HCT116 (cell line): Measurements from ENCODE around the gene SLCO4C1. TPM values are rescaled to one million over a fixed set of nuclear protein-coding genes. Genes with fewer than 3 reads are reported as not detected.

ENCODE experiments used
- ATAC-seq: fragments of 200-7000 bp; cut with Tn5 transposase; 2 replicates; pipeline ENCODE4 v1.9.1; 2020; ENCODE audit warnings: mild to moderate bottlenecking, moderate library complexity
- BruUV-seq: library from RNA; stranded (reverse); fragments of 400-500 nt; replicated peaks from 2 replicates; lab custom pipeline; 2021; lab: Mats Ljungman, UMichigan
- CTCF ChIA-PET: fragments of 300-600 bp; sonication (Branson Sonifier 250); formaldehyde crosslinking; loops from one replicate; lab custom pipeline; 2021; ENCODE audit warnings: antibody characterized with exemption; lab: Charles Lee
- POLR2A ChIA-PET: fragments of 300-600, 350-600 bp; sonication (Branson Sonifier 250); formaldehyde crosslinking; loops from one replicate; lab custom pipeline; 2021; ENCODE audit warnings: antibody characterized with exemption; lab: Charles Lee
- RAD21 ChIA-PET, 2 experiments: fragments of 300-600 bp; sonication (Branson Sonifier 250); formaldehyde crosslinking; loops; one replicate each; lab custom pipeline; 2023; ENCODE audit warnings: low total read pairs in 2 of 2; ENCODE audit not compliant: uncharacterized antibody in 2 of 2, unreplicated experiment in 2 of 2, low non-redundant PET in 1 of 2; lab: Charles Lee
- DNase-seq: peaks from one replicate; pipeline ENCODE4 v3.0.0-alpha.2; 2010; ENCODE audit warnings: low read depth, low spot score
- H2AFZ ChIP-seq: fragments of 200-600 bp; shearing (Covaris generic), sonication (generic); 2 replicates; pipeline ENCODE4 v1.6.1; 2017; ENCODE audit warnings: low read depth, mixed run types, mixed read lengths, antibody characterized with exemption, low read length; ENCODE audit not compliant: poor library complexity, severe bottlenecking
- H3K27ac ChIP-seq: 2 replicates; pipeline ENCODE4 v1.5.1; 2012; ENCODE audit warnings: low read depth, low read length
- H3K27me3 ChIP-seq: fragments of 200-600 bp; sonication (generic); 2 replicates; pipeline ENCODE4 v1.6.1; 2016; ENCODE audit warnings: mixed run types, low read length, mixed read lengths; ENCODE audit not compliant: insufficient read depth
- H3K36me3 ChIP-seq, 2 experiments: fragments of 200-500 bp in 1 of 2; fragments of 200-600 bp in 1 of 2; sonication (Bioruptor generic) in 1 of 2; sonication (generic) in 1 of 2; 2 replicates each; pipeline versions ENCODE4 v1.5.1 to v1.6.1; 2014 to 2016; ENCODE audit warnings: low read length in 2 of 2, inconsistent platforms in 1 of 2, mixed read lengths in 1 of 2, mixed run types in 1 of 2; ENCODE audit not compliant: insufficient read depth in 2 of 2, control insufficient read depth in 1 of 2
- H3K4me1 ChIP-seq, 2 experiments: fragments of 200-600 bp in 1 of 2; sonication (generic) in 1 of 2; 2 replicates each; pipeline versions ENCODE4 v1.5.1 to v1.6.1; 2012 to 2017; ENCODE audit warnings: low read length in 2 of 2, inconsistent platforms in 1 of 2, mild to moderate bottlenecking in 1 of 2, mixed read lengths in 1 of 2, mixed run types in 1 of 2, moderate library complexity in 1 of 2; ENCODE audit not compliant: insufficient read depth in 2 of 2, control insufficient read depth in 1 of 2
- H3K4me2 ChIP-seq: fragments of 200-600 bp; sonication (generic); 2 replicates; pipeline ENCODE4 v1.6.1; 2017; ENCODE audit warnings: mixed run types, low read length, mixed read lengths
- H3K4me3 ChIP-seq, 2 experiments: fragments of 200-600 bp in 1 of 2; sonication (generic) in 1 of 2; replicated peaks in 1 of 2; 2 replicates each; pipeline ENCODE4 v1.5.1; 2011 to 2016; ENCODE audit warnings: low read length in 2 of 2, control low read depth in 1 of 2, low read depth in 1 of 2, mild to moderate bottlenecking in 1 of 2, mixed read lengths in 1 of 2, mixed run types in 1 of 2
- H3K79me2 ChIP-seq: fragments of 200-600 bp; sonication (generic); 2 replicates; pipeline ENCODE4 v1.6.1; 2017; ENCODE audit warnings: mild to moderate bottlenecking, mixed run types, low read length, moderate library complexity, mixed read lengths; ENCODE audit not compliant: insufficient read depth
- H3K9ac ChIP-seq: fragments of 200-600 bp; sonication (generic); 2 replicates; pipeline ENCODE4 v1.6.1; 2016; ENCODE audit warnings: low read length, mixed read lengths
- H3K9me2 ChIP-seq: fragments of 200-600 bp; sonication (generic), shearing (Covaris generic); 2 replicates; pipeline ENCODE4 v1.6.1; 2017; ENCODE audit warnings: mixed run types, mild to moderate bottlenecking, moderate library complexity; ENCODE audit not compliant: insufficient read depth
- H3K9me3 ChIP-seq, 2 experiments: fragments of 200-500 bp in 1 of 2; fragments of 200-600 bp in 1 of 2; sonication (Bioruptor generic) in 1 of 2; sonication (generic) in 1 of 2; 2 replicates each; pipeline ENCODE4 v1.6.1; 2014 to 2017; ENCODE audit warnings: low read length in 2 of 2, mixed read lengths in 2 of 2, inconsistent platforms in 1 of 2, low read depth in 1 of 2, mild to moderate bottlenecking in 1 of 2, mixed run types in 1 of 2, moderate library complexity in 1 of 2; ENCODE audit not compliant: control insufficient read depth in 1 of 2, insufficient read depth in 1 of 2
- H4K20me1 ChIP-seq: fragments of 200-600 bp; sonication (generic), shearing (Covaris generic); 2 replicates; pipeline ENCODE4 v1.6.1; 2017; ENCODE audit warnings: mixed run types, mild to moderate bottlenecking, moderate library complexity; ENCODE audit not compliant: insufficient read depth
- CBX3 ChIP-seq: IDR thresholded peaks from 2 replicates; pipeline ENCODE4 v1.6.1; 2012; ENCODE audit warnings: low read depth
- CEBPB ChIP-seq: IDR thresholded peaks from 2 replicates; pipeline ENCODE4 v1.6.1; 2012; ENCODE audit warnings: low read depth
- EGR1 ChIP-seq: IDR thresholded peaks from 2 replicates; pipeline ENCODE4 v1.6.1; 2012; ENCODE audit warnings: low read depth
- ELF1 ChIP-seq: IDR thresholded peaks from 2 replicates; pipeline ENCODE4 v1.6.1; 2012; ENCODE audit warnings: low read depth, borderline replicate concordance
- FOSL1 ChIP-seq: IDR thresholded peaks from 2 replicates; pipeline ENCODE4 v1.6.1; 2012; ENCODE audit warnings: low read depth
- JUND ChIP-seq: IDR thresholded peaks from 2 replicates; pipeline ENCODE4 v1.6.1; 2012
- SP1 ChIP-seq: IDR thresholded peaks from 2 replicates; pipeline ENCODE4 v1.6.1; 2012; ENCODE audit warnings: low read depth
- SRF ChIP-seq: IDR thresholded peaks from 2 replicates; pipeline ENCODE4 v1.6.1; 2012; ENCODE audit warnings: low read depth
- TCF7L2 ChIP-seq: IDR thresholded peaks from 2 replicates; pipeline ENCODE4 v1.7.0; 2011; ENCODE audit warnings: borderline replicate concordance, inconsistent platforms; ENCODE audit not compliant: insufficient read depth, insufficient read length; ENCODE audit errors: extremely low read depth
- YY1 ChIP-seq: IDR thresholded peaks from 2 replicates; pipeline ENCODE4 v1.6.1; 2011; ENCODE audit warnings: low read length, low read depth, moderate library complexity, mild to moderate bottlenecking; ENCODE audit not compliant: insufficient replicate concordance; ENCODE audit errors: extremely low read depth
- intact Hi-C: fragments of 100-400 bp; cut with micrococcal nuclease; formaldehyde crosslinking; loops from 2 replicates; pipeline ENCODE4 v1.10.0; 2022
- total RNA-seq: library from RNA; stranded (reverse); gene quantifications from one replicate; pipeline ENCODE4 v1.2.1, GENCODE V29; 2021; ENCODE audit not compliant: unreplicated experiment
- TF ChIP-seq, protein P1 (sequence below), 3 experiments: fragments of 200-600 bp in 1 of 3; sonication (generic) in 1 of 3; IDR thresholded peaks in 2 of 3; conservative IDR thresholded peaks in 1 of 3; 2 replicates each; pipeline ENCODE4 v1.5.1; 2012 to 2017; ENCODE audit warnings: low read depth in 2 of 3, low read length in 2 of 3, antibody characterized with exemption in 1 of 3, borderline replicate concordance in 1 of 3, control low read depth in 1 of 3, mild to moderate bottlenecking in 1 of 3, mixed read lengths in 1 of 3, mixed run types in 1 of 3, moderate library complexity in 1 of 3; ENCODE audit not compliant: insufficient read depth in 1 of 3
- TF ChIP-seq, protein P2 (sequence below): IDR thresholded peaks from 2 replicates; pipeline ENCODE4 v1.6.1; 2011; ENCODE audit warnings: mild to moderate bottlenecking, low read length, moderate library complexity; ENCODE audit not compliant: insufficient replicate concordance; ENCODE audit errors: extremely low read depth
- TF ChIP-seq, protein P3 (sequence below): IDR thresholded peaks from 2 replicates; pipeline ENCODE4 v1.6.1; 2012
- TF ChIP-seq, protein P4 (sequence below): IDR thresholded peaks from 2 replicates; pipeline ENCODE4 v1.6.1; 2012

Gene SLCO4C1
- total RNA-seq, 1 experiment from 2014 or later = 0.12 TPM

DNA sequence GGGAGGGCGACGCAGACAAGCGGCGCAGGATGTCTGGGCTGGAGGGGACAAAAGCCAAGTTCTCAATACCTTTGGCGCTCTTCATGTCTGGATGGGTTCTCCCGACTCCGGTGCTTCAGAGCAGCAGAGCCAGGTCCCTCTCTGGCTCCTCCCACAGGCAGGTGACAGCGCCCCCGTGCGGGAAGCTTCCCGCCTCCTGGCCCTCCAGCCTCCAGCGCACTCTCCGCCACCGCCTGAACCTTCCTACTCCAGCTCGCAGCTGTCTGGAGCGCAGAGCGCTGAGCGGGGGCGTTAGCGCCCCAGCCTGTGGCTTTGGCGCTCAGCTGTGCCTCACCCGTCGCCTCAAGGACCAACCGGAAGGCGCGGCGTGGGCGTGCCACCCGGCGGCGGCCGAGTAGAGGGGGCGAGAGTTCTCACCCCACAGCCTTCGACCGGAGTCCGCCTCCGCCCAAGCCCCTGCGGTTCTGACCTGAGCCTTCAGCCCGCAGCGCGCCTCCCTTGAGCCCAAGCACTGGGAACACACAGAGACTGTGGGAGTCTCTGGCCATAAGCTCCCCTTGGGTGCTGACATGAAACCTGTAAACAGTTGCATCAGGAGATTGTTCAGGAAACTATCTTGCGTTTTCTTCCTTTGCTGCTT, at the start of gene SLCO4C1 (continued):
- TF ChIP-seq, protein P1, sequence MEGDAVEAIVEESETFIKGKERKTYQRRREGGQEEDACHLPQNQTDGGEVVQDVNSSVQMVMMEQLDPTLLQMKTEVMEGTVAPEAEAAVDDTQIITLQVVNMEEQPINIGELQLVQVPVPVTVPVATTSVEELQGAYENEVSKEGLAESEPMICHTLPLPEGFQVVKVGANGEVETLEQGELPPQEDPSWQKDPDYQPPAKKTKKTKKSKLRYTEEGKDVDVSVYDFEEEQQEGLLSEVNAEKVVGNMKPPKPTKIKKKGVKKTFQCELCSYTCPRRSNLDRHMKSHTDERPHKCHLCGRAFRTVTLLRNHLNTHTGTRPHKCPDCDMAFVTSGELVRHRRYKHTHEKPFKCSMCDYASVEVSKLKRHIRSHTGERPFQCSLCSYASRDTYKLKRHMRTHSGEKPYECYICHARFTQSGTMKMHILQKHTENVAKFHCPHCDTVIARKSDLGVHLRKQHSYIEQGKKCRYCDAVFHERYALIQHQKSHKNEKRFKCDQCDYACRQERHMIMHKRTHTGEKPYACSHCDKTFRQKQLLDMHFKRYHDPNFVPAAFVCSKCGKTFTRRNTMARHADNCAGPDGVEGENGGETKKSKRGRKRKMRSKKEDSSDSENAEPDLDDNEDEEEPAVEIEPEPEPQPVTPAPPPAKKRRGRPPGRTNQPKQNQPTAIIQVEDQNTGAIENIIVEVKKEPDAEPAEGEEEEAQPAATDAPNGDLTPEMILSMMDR (IDR thresholded peaks at IDR 0.05 in 2 of 3, conservative IDR thresholded peaks at IDR 0.05 in 1 of 3; ENCODE audit: borderline replicate concordance in 1 of 3, insufficient read depth in 1 of 3, low read depth in 2 of 3, low read length in 2 of 3) = no peak
- no peak for TF ChIP-seq TCF7L2
- TF ChIP-seq, all 23 proteins: peak for 0

DNA sequence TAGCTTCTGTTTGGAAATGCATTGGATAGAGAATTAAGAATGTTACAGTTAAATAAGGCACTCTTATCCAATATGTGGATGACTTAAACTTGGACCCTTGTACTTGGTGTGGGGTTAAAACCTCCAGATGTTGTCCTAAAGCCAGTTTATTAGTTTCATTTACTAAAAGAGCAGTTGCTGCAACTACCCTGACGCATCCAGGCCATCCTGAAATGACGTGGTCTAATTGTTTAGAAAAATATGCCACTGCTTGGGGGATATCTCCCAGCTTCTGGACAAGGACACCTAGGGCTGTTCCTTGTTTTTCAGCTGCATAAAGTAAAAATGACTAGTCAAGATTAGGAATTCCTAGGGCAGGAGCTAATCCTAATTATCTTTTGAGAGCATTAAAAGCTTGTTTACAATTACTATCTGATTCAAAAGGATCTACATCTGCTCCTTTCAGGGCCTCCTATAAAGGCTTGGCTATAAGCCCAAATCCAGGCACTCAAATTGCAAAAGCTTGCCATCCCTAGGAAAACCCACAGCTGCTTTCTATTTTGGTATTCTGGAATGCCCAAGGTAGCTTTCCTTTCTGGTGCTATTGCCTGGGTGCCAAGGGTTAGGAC, 45.7 kb upstream of the SLCO4C1 start:
- Histone ChIP-seq H3K27me3 (no peaks in the 10 kb centered on the region), H3K4me2 (no peak overlapping the region), H3K36me3 (no peaks in the 10 kb centered on the region), H3K9me3 (no peaks in the 10 kb centered on the region), H3K79me2 (no peaks in the 10 kb centered on the region), H2AFZ (no peak overlapping the region), H3K9me2 (no peaks in the 10 kb centered on the region), H3K27ac (no peak overlapping the region), H4K20me1 (no peaks in the 10 kb centered on the region), H3K4me1 (no peaks in the 10 kb centered on the region), H3K9ac (no peak overlapping the region), H3K4me3 (no peak overlapping the region)
- CTCF ChIA-PET = interaction anchor here (0.6 kb wide), 1 partner anchor 30 kb away, joined by 3 read pairs; no protein-coding TSS in a partner anchor
- no TSS peak for BruUV-seq
- DNase-seq = no peak
- intact Hi-C loops = no loop called here
- POLR2A ChIA-PET = no interaction called here
- RAD21 ChIA-PET = no interaction called here
- ATAC-seq = no peak
- TF ChIP-seq SP1 = no peak
- TF ChIP-seq SRF = no peak
- TF ChIP-seq ELF1 = no peak
- no peak for TF ChIP-seq CEBPB
- TF ChIP-seq YY1 = no peak
- TF ChIP-seq, protein P1 (IDR thresholded peaks at IDR 0.05 in 2 of 3, conservative IDR thresholded peaks at IDR 0.05 in 1 of 3; ENCODE audit: borderline replicate concordance in 1 of 3, insufficient read depth in 1 of 3, low read depth in 2 of 3, low read length in 2 of 3) = no peak
- no peak for TF ChIP-seq FOSL1
- TF ChIP-seq, protein P2, sequence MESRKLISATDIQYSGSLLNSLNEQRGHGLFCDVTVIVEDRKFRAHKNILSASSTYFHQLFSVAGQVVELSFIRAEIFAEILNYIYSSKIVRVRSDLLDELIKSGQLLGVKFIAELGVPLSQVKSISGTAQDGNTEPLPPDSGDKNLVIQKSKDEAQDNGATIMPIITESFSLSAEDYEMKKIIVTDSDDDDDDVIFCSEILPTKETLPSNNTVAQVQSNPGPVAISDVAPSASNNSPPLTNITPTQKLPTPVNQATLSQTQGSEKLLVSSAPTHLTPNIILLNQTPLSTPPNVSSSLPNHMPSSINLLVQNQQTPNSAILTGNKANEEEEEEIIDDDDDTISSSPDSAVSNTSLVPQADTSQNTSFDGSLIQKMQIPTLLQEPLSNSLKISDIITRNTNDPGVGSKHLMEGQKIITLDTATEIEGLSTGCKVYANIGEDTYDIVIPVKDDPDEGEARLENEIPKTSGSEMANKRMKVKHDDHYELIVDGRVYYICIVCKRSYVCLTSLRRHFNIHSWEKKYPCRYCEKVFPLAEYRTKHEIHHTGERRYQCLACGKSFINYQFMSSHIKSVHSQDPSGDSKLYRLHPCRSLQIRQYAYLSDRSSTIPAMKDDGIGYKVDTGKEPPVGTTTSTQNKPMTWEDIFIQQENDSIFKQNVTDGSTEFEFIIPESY = no peak
- TF ChIP-seq, protein P3, sequence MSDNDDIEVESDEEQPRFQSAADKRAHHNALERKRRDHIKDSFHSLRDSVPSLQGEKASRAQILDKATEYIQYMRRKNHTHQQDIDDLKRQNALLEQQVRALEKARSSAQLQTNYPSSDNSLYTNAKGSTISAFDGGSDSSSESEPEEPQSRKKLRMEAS = no peak
- TF ChIP-seq CBX3 = no peak
- no peak for TF ChIP-seq JUND
- TF ChIP-seq EGR1 = no peak
- TF ChIP-seq, protein P4, sequence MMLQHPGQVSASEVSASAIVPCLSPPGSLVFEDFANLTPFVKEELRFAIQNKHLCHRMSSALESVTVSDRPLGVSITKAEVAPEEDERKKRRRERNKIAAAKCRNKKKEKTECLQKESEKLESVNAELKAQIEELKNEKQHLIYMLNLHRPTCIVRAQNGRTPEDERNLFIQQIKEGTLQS = no peak
